ENCODE measurements around the gene NBDY. TPM values are rescaled to one million over a fixed set of nuclear protein-coding genes. Genes with fewer than 3 reads are reported as not detected.

NBDY gene
- total and polyA plus RNA-seq, 2 of the 13 experiments (the other 11 are each of a cell fraction or from before 2014, with no cell fraction given), result 1.4 to 1.7 TPM

- no peak overlapping the region for H2AFZ ChIP-seq (ENCODE audit: low read length)
- H3K9me3 ChIP-seq (ENCODE audit: low read length), result no peaks in the 10 kb centered on the region
- DNase-seq (ENCODE audit: low spot score) (no peak), FAIRE-seq (no peak), ATAC-seq (no peak)
- H3K27me3 ChIP-seq (ENCODE audit: control insufficient read depth in 1 of 2, insufficient read depth in 2 of 2, low read length in 2 of 2), result no peaks in the 10 kb centered on the region
- H3K9ac ChIP-seq (ENCODE audit: insufficient read depth, low read depth, low read length), result no peak overlapping the region
- H3K4me1 ChIP-seq (ENCODE audit: insufficient read depth, low read length), result no peaks in the 10 kb centered on the region
- no peak overlapping the region for H3K27ac ChIP-seq (ENCODE audit: extremely low read length, insufficient read depth, low read length)
- POLR2A ChIA-PET, result no interaction called here
- CTCF ChIA-PET (ENCODE audit: low intra/inter-chr PET ratio, low total read pairs), result no interaction called here
- H3K79me2 ChIP-seq (ENCODE audit: insufficient read depth, low read length), result no peaks in the 10 kb centered on the region
- 43% methylated on average over 2 of the region's 2 CpGs for WGBS (ENCODE audit: low lambda C conversion rate)
- no TSS peak for BruUV-seq (replicated peaks)
- no peak overlapping the region for H3K4me3 ChIP-seq (replicated peaks in 1 of 3; ENCODE audit: insufficient read depth in 1 of 3, low read depth in 2 of 3, low read length in 3 of 3)
- in situ Hi-C loops (cut with HindIII; ENCODE audit: extremely low pct_ligation_motif_present, low pct_unique_long_range_greater_than_20kb), result loop anchor here (25.0 kb wide), 1 partner anchor 441 kb away; no protein-coding TSS in a partner anchor
- no peaks in the 10 kb centered on the region for H3K36me3 ChIP-seq (replicated peaks in 1 of 2; ENCODE audit: control insufficient read depth in 1 of 2, insufficient read depth in 2 of 2, low read length in 2 of 2)
- intact Hi-C loops (cut with micrococcal nuclease; ENCODE audit: unreplicated experiment), result no loop called here
- H4K20me1 ChIP-seq (ENCODE audit: insufficient read depth, low read length), result no peaks in the 10 kb centered on the region
- H3K4me2 ChIP-seq (ENCODE audit: low read depth, low read length), result no peak overlapping the region
- TF ChIP-seq, protein P1, sequence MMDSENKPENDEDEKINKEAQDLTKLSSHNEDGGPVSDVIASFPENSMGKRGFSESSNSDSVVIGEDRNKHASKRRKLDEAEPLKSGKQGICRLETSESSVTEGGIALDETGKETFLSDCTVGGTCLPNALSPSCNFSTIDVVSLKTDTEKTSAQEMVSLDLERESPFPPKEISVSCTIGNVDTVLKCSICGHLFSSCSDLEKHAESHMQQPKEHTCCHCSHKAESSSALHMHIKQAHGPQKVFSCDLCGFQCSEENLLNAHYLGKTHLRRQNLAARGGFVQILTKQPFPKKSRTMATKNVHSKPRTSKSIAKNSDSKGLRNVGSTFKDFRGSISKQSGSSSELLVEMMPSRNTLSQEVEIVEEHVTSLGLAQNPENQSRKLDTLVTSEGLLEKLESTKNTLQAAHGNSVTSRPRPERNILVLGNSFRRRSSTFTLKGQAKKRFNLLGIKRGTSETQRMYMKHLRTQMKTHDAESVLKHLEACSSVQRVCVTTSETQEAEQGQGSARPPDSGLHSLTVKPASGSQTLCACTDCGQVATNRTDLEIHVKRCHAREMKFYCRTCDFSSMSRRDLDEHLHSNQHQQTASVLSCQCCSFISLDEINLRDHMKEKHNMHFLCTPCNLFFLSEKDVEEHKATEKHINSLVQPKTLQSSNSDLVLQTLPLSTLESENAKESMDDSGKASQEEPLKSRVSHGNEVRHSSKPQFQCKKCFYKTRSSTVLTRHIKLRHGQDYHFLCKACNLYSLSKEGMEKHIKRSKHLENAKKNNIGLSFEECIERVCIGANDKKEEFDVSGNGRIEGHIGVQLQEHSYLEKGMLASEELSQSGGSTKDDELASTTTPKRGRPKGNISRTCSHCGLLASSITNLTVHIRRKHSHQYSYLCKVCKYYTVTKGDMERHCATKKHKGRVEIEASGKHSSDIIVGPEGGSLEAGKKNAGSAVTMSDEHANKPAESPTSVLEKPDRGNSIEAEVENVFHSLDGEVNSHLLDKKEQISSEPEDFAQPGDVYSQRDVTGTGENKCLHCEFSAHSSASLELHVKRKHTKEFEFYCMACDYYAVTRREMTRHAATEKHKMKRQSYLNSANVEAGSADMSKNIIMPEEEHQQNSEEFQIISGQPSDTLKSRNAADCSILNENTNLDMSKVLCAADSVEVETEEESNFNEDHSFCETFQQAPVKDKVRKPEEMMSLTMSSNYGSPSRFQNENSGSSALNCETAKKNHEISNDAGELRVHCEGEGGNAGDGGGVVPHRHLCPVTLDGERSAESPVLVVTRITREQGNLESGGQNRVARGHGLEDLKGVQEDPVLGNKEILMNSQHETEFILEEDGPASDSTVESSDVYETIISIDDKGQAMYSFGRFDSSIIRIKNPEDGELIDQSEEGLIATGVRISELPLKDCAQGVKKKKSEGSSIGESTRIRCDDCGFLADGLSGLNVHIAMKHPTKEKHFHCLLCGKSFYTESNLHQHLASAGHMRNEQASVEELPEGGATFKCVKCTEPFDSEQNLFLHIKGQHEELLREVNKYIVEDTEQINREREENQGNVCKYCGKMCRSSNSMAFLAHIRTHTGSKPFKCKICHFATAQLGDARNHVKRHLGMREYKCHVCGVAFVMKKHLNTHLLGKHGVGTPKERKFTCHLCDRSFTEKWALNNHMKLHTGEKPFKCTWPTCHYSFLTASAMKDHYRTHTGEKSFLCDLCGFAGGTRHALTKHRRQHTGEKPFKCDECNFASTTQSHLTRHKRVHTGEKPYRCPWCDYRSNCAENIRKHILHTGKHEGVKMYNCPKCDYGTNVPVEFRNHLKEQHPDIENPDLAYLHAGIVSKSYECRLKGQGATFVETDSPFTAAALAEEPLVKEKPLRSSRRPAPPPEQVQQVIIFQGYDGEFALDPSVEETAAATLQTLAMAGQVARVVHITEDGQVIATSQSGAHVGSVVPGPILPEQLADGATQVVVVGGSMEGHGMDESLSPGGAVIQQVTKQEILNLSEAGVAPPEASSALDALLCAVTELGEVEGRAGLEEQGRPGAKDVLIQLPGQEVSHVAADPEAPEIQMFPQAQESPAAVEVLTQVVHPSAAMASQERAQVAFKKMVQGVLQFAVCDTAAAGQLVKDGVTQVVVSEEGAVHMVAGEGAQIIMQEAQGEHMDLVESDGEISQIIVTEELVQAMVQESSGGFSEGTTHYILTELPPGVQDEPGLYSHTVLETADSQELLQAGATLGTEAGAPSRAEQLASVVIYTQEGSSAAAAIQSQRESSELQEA (CRISPR knock-in tag; IDR thresholded peaks at IDR 0.05; ENCODE audit: not compliant biosample characterization), result no peak
- TF ChIP-seq, protein P2, sequence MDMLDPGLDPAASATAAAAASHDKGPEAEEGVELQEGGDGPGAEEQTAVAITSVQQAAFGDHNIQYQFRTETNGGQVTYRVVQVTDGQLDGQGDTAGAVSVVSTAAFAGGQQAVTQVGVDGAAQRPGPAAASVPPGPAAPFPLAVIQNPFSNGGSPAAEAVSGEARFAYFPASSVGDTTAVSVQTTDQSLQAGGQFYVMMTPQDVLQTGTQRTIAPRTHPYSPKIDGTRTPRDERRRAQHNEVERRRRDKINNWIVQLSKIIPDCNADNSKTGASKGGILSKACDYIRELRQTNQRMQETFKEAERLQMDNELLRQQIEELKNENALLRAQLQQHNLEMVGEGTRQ (IDR thresholded peaks at IDR 0.05; ENCODE audit: low read depth, low read length), result no peak
- TF ChIP-seq, protein P2 (CRISPR knock-in tag; IDR thresholded peaks at IDR 0.05; ENCODE audit: borderline replicate concordance), result no peak
- TF ChIP-seq CEBPG (CRISPR knock-in tag; IDR thresholded peaks at IDR 0.05) (no peak), PHF5A (CRISPR knock-in tag; IDR thresholded peaks at IDR 0.05; ENCODE audit: low read depth, unreplicated experiment) (no peak), MAF1 (CRISPR knock-in tag; IDR thresholded peaks at IDR 0.05; ENCODE audit: borderline replicate concordance) (no peak), MED8 (CRISPR knock-in tag; IDR thresholded peaks at IDR 0.05; ENCODE audit: insufficient replicate concordance) (no peak), SMYD3 (CRISPR knock-in tag; IDR thresholded peaks at IDR 0.05) (no peak), CSRNP2 (CRISPR knock-in tag; conservative IDR thresholded peaks at IDR 0.05; ENCODE audit: low read depth) (no peak), CREM (IDR thresholded peaks at IDR 0.05) (no peak), CREM (CRISPR knock-in tag; IDR thresholded peaks at IDR 0.05) (no peak)
Measured at GRCh38 chrX:56728321-56728720, 722 bp upstream of the NBDY start.
